ENCODE measurements around the gene SFRP4.

The SFRP4 gene

GRCh38 chr7:37882086-37882485 lies 34.5 kb downstream of the SFRP4 start:
- no peaks in the 10 kb centered on the region for H3F3A ChIP-seq (ENCODE audit: insufficient read depth)
- peaks cover 10% of the 10 kb centered on the region; the same call in 1 of the 2 replicates for H3K9me3 ChIP-seq (ENCODE audit: insufficient read depth, low read length)
- no peaks in the 10 kb centered on the region for H4K20me1 ChIP-seq (ENCODE audit: low read depth, low read length)
- TF ChIP-seq CTCF (IDR thresholded peaks at IDR 0.05; ENCODE audit: insufficient read depth, low read length, poor library complexity, severe bottlenecking) (no peak), EZH2phosphoT487 (conservative IDR thresholded peaks at IDR 0.05; ENCODE audit: low read length) (no peak)
- no peaks in the 10 kb centered on the region for H3K9me2 ChIP-seq (replicated peaks; ENCODE audit: insufficient read depth, low read length)
- H3K36me3 ChIP-seq (ENCODE audit: low read length) = no peaks in the 10 kb centered on the region
- no peak overlapping the region for H3K9ac ChIP-seq (ENCODE audit: low read length)
- H2AFZ ChIP-seq (ENCODE audit: low read depth, low read length, severe bottlenecking) = no peak overlapping the region
- H3K4me3 ChIP-seq (ENCODE audit: insufficient read depth, low read length, poor library complexity, severe bottlenecking) = no peak overlapping the region
- H3K79me2 ChIP-seq (ENCODE audit: insufficient read depth, low read length) = no peaks in the 10 kb centered on the region
- H3K4me2 ChIP-seq (ENCODE audit: low read depth, low read length, poor library complexity, severe bottlenecking) = no peak overlapping the region
- no peak overlapping the region for H3K27ac ChIP-seq (ENCODE audit: low read depth, low read length)
- no peaks in the 10 kb centered on the region for H3K27me3 ChIP-seq (ENCODE audit: low read length)
